HepG2 (cell line): ENCODE data around the gene STS. TPM values are rescaled to one million over a fixed set of nuclear protein-coding genes. Genes with fewer than 3 reads are reported as not detected.

Experiments
- ATAC-seq: fragments of 200-7000 bp; cut with Tn5 transposase; 3 replicates; pipeline ENCODE4 v1.9.1; 2020; ENCODE audit warnings: mild to moderate bottlenecking, moderate library complexity
- BruUV-seq: library from RNA; stranded (reverse); fragments of 400-500 nt; replicated peaks from 2 replicates; lab custom pipeline; 2021; lab: Mats Ljungman, UMichigan
- CTCF ChIA-PET: fragments of 300-600 bp; formaldehyde crosslinking; extraction: SDS; loops from one replicate; lab custom pipeline; 2021; ENCODE audit warnings: low total read pairs, inconsistent platforms, low intra/inter-chr PET ratio; lab: Yijun Ruan, JAX
- POLR2A ChIA-PET: fragments of 350-600 bp; sonication (Branson Sonifier 250); formaldehyde crosslinking; loops from one replicate; lab custom pipeline; 2020; ENCODE audit warnings: antibody characterized with exemption, inconsistent platforms; lab: Yijun Ruan, JAX
- DNase-seq: peaks from one replicate; pipeline ENCODE4 v3.0.0-alpha.2; 2015; ENCODE audit warnings: low spot score
- FAIRE-seq: peaks from 3 replicates; lab custom pipeline; 2011; peaks lifted over from hg19 to GRCh38; lab: Jason Lieb, UNC
- H2AFZ ChIP-seq: one replicate; pipeline ENCODE4 v1.6.1; 2011; ENCODE audit warnings: low read length, inconsistent platforms
- H3K27ac ChIP-seq: fragments of 300-600 bp; 3 replicates; pipeline ENCODE4 v1.8.0; 2011; ENCODE audit warnings: mixed run types, mild to moderate bottlenecking, mixed read lengths, low read length, inconsistent platforms; ENCODE audit not compliant: insufficient read depth; ENCODE audit errors: extremely low read length
- H3K27me3 ChIP-seq, 2 experiments: fragments of 200-600 bp in 1 of 2; 2 replicates in 1 of 2; 3 replicates in 1 of 2; pipeline versions ENCODE4 v1.6.0 to v1.8.0; 2011; ENCODE audit warnings: low read length in 2 of 2, mild to moderate bottlenecking in 2 of 2, moderate library complexity in 2 of 2, inconsistent platforms in 1 of 2; ENCODE audit not compliant: insufficient read depth in 2 of 2, control insufficient read depth in 1 of 2
- H3K36me3 ChIP-seq, 2 experiments: fragments of 200-600 bp in 1 of 2; replicated peaks in 1 of 2; 2 replicates in 1 of 2; 3 replicates in 1 of 2; pipeline versions ENCODE4 v1.5.1 to v1.8.0; 2011; ENCODE audit warnings: low read length in 2 of 2, inconsistent platforms in 1 of 2; ENCODE audit not compliant: insufficient read depth in 2 of 2, control insufficient read depth in 1 of 2
- H3K4me1 ChIP-seq: 2 replicates; pipeline ENCODE4 v1.5.1; 2012; ENCODE audit warnings: low read length, inconsistent platforms; ENCODE audit not compliant: insufficient read depth
- H3K4me2 ChIP-seq: 2 replicates; pipeline ENCODE4 v1.6.0; 2011; ENCODE audit warnings: low read depth, low read length, inconsistent platforms
- H3K4me3 ChIP-seq, 3 experiments: fragments of 200-600 bp in 1 of 3; sonication (generic), shearing (Covaris generic) in 1 of 3; replicated peaks in 1 of 3; 2 replicates each; pipeline ENCODE4 v1.5.1; 2011 to 2016; ENCODE audit warnings: low read length in 3 of 3, inconsistent platforms in 2 of 3, low read depth in 2 of 3, mild to moderate bottlenecking in 2 of 3, control low read depth in 1 of 3, mixed read lengths in 1 of 3; ENCODE audit not compliant: insufficient read depth in 1 of 3
- H3K79me2 ChIP-seq: one replicate; pipeline ENCODE4 v1.6.1; 2011; ENCODE audit warnings: low read length, inconsistent platforms; ENCODE audit not compliant: insufficient read depth
- H3K9ac ChIP-seq: 2 replicates; pipeline ENCODE4 v1.6.0; 2011; ENCODE audit warnings: mild to moderate bottlenecking, low read depth, low read length, inconsistent platforms; ENCODE audit not compliant: insufficient read depth
- H3K9me3 ChIP-seq: 2 replicates; pipeline ENCODE4 v1.5.1; 2012; ENCODE audit warnings: mild to moderate bottlenecking, low read length
- H4K20me1 ChIP-seq: 2 replicates; pipeline ENCODE4 v1.6.0; 2011; ENCODE audit warnings: inconsistent platforms, mild to moderate bottlenecking, low read length, moderate library complexity; ENCODE audit not compliant: insufficient read depth
- MAFF ChIP-seq: IDR thresholded peaks from 2 replicates; pipeline ENCODE4 v1.6.1; 2011; ENCODE audit warnings: low read depth, low read length, improper control_type of control experiment
- MAFK ChIP-seq, 2 experiments: IDR thresholded peaks in 1 of 2; conservative IDR thresholded peaks in 1 of 2; 2 replicates each; pipeline ENCODE4 v1.6.1; 2011; ENCODE audit warnings: improper control_type of control experiment in 2 of 2, low read length in 2 of 2
- POLR2AphosphoS5 ChIP-seq: IDR thresholded peaks from 2 replicates; pipeline ENCODE4 v1.6.1; 2012; ENCODE audit warnings: low read depth, low read length
- ZNF468 ChIP-seq: sonication (generic); formaldehyde crosslinking; IDR thresholded peaks from 2 replicates; pipeline ENCODE4 v1.8.0; 2022; ENCODE audit warnings: mild to moderate bottlenecking, moderate library complexity, missing genetic modification reagents
- ZNF672 ChIP-seq: sonication (generic); formaldehyde crosslinking; IDR thresholded peaks from 2 replicates; pipeline ENCODE4 v1.8.1; 2022; ENCODE audit warnings: missing genetic modification reagents
- WGBS: methylation state at CpG from one replicate; pipeline ENCODE4 v1.1.6; 2017; ENCODE audit warnings: low lambda C conversion rate; 5-methylcytosine and 5-hydroxymethylcytosine counted together
- in situ Hi-C: cut with HindIII; loops from 2 replicates; pipeline ENCODE4 v1.10.0; 2017; ENCODE audit warnings: low pct_unique_long_range_greater_than_20kb; ENCODE audit not compliant: extremely low pct_ligation_motif_present
- intact Hi-C: fragments of 100-400 bp; cut with micrococcal nuclease; formaldehyde crosslinking; loops from one replicate; pipeline ENCODE4 v1.10.0; 2022; ENCODE audit not compliant: unreplicated experiment
- polyA plus RNA-seq, 8 experiments: library from polyadenylated mRNA; depleted of rRNA in 3 of 8; stranded (reverse) in 7 of 8; unstranded in 1 of 8; fragments of >200 nt; fragmentation: Illumina TruSeq in 4 of 8; extraction: Trizol in 4 of 8; gene quantifications; 2 replicates each; pipeline versions ENCODE4 v1.2.1 to v1.2.3, GENCODE V29; 2011 to 2016; ENCODE audit warnings: low read depth in 4 of 8, missing spikeins in 1 of 8, mixed read lengths in 1 of 8; ENCODE audit not compliant: insufficient read depth in 1 of 8
- total RNA-seq, 5 experiments: library from RNA; depleted of rRNA; stranded (reverse); fragments of >200 nt; fragmentation: Illumina TruSeq; extraction: Trizol; gene quantifications; 2 replicates each; pipeline ENCODE4 v1.2.3, GENCODE V29; 2016; ENCODE audit warnings: low read depth in 1 of 5
- TF ChIP-seq, protein P1 (sequence below): sonication (generic); formaldehyde crosslinking; IDR thresholded peaks from 2 replicates; pipeline ENCODE4 v1.5.0; 2020; ENCODE audit warnings: mild to moderate bottlenecking, missing genetic modification reagents, borderline replicate concordance

Gene STS
- total and polyA plus RNA-seq, 2 of the 13 experiments (the other 11 are each of a cell fraction or from before 2014, with no cell fraction given) = 0.87 to 1.5 TPM

DNA sequence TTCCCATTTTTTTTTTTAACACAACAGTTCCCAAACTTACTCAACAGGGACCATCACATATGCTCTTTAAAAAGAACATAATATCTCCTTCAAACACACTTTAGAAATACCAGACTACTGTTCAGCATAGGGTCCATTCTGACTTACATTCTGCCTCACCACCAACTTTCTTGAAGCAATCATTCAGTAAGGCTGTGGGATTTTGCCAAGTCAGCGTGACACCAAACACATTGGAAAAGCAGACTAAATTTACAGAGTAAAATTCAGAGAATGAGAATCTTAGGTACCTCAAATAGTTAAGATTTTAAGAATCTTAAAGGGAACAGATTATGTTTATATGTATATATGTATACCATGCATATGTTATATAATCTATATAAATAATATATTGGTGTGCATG lies 7.7 kb downstream of the STS start:
- Histone ChIP-seq H3K9ac (no peak overlapping the region), H3K27ac (no peak overlapping the region), H3K9me3 (no peaks in the 10 kb centered on the region), H3K4me1 (peaks cover 25% of the 10 kb centered on the region), H4K20me1 (no peaks in the 10 kb centered on the region), H3K79me2 (no peaks in the 10 kb centered on the region), H3K4me3 (no peak overlapping the region), H3K4me2 (no peak overlapping the region), H2AFZ (no peak overlapping the region), H3K27me3 (no peaks in the 10 kb centered on the region), H3K36me3 (no peaks in the 10 kb centered on the region)
- 100% methylated on average over 1 of the region's 1 CpG for WGBS
- no peak for FAIRE-seq
- in situ Hi-C loops = no loop called here
- DNase-seq = no peak
- ChIA-PET CTCF (no interaction called here), POLR2A (no interaction called here)
- TF ChIP-seq POLR2AphosphoS5 = no peak
- no peak for TF ChIP-seq ZNF672 (CRISPR knock-in tag)
- TF ChIP-seq, protein P1, sequence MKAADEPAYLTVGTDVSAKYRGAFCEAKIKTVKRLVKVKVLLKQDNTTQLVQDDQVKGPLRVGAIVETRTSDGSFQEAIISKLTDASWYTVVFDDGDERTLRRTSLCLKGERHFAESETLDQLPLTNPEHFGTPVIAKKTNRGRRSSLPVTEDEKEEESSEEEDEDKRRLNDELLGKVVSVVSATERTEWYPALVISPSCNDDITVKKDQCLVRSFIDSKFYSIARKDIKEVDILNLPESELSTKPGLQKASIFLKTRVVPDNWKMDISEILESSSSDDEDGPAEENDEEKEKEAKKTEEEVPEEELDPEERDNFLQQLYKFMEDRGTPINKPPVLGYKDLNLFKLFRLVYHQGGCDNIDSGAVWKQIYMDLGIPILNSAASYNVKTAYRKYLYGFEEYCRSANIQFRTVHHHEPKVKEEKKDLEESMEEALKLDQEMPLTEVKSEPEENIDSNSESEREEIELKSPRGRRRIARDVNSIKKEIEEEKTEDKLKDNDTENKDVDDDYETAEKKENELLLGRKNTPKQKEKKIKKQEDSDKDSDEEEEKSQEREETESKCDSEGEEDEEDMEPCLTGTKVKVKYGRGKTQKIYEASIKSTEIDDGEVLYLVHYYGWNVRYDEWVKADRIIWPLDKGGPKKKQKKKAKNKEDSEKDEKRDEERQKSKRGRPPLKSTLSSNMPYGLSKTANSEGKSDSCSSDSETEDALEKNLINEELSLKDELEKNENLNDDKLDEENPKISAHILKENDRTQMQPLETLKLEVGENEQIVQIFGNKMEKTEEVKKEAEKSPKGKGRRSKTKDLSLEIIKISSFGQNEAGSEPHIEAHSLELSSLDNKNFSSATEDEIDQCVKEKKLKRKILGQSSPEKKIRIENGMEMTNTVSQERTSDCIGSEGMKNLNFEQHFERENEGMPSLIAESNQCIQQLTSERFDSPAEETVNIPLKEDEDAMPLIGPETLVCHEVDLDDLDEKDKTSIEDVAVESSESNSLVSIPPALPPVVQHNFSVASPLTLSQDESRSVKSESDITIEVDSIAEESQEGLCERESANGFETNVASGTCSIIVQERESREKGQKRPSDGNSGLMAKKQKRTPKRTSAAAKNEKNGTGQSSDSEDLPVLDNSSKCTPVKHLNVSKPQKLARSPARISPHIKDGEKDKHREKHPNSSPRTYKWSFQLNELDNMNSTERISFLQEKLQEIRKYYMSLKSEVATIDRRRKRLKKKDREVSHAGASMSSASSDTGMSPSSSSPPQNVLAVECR = no peak
- TF ChIP-seq MAFK (conservative IDR thresholded peaks at IDR 0.05 in 1 of 2, IDR thresholded peaks at IDR 0.05 in 1 of 2; ENCODE audit: low read length in 2 of 2) = peak in 1 of 2 experiments; percentile 70; a peak in 2 of 4 replicates
- TF ChIP-seq ZNF468 (CRISPR knock-in tag) = no peak
- peak; percentile 60 for TF ChIP-seq MAFF
- intact Hi-C loops = no loop called here
- ATAC-seq = no peak
- BruUV-seq = no TSS peak
